KOPT-K1 (cell line): ENCODE results near the gene ZFYVE21.

Experiments
- H3K27ac ChIP-seq: fragments of 200-600 bp; sonication (generic); 2 replicates; pipeline ENCODE4 v1.5.1; 2016; ENCODE audit warnings: antibody characterized with exemption, mild to moderate bottlenecking, low read depth, low read length; ENCODE audit not compliant: poor library complexity, severe bottlenecking
- H3K36me3 ChIP-seq: fragments of 200-600 bp; sonication (generic); 2 replicates; pipeline ENCODE4 v1.5.1; 2017; ENCODE audit warnings: antibody characterized with exemption, mild to moderate bottlenecking, low read length, moderate library complexity; ENCODE audit not compliant: insufficient read depth
- H3K9me3 ChIP-seq: fragments of 200-600 bp; sonication (generic); 2 replicates; pipeline ENCODE4 v1.5.1; 2017; ENCODE audit warnings: antibody characterized with exemption, low read length, mild to moderate bottlenecking; ENCODE audit not compliant: insufficient read depth, poor library complexity, severe bottlenecking

The ZFYVE21 gene

DNA sequence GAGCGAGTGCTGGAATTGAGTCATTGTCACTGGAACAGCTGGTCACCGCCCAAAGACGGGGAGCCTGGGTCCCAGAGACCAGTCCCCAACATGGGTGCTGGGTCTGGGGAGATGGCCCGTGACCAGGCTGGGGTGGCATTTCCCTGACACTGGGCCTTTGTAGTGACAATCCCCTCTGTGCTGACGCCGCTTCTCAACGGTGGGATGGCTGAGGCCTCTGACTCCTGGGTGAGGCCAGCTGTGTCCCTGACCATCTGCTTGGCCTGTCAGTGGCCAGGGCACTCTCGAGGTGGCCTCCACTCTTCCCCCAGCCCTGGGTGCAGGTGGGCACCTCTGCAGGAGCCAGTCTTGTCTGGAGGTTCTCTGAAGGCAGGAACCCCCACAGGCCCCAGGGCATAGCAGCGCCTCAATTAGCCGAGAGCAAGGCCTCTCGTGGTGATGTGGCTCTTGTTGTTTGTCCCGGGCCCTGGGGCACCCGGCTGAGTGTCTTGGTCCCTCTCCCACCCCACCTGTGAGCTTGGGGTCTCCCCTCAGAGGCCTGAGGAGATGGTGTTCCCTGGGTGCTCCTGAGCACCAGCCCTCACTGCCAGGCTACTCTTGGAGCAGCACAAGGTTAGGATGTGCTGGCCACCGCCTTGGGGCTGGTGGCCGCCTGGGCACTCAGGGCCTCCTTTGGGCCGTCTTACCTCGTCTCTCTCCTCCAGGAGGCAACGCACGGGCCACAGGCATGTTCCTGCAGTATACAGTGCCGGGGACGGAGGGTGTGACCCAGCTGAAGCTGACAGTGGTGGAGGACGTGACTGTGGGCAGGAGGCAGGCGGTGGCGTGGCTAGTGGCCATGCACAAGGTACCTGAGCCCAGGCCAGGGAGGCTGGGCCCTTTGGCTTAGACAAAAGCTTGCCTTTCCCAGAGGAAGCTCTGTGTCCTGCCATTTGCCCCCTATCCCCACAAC, 16.6 kb downstream of the ZFYVE21 start:
- Histone ChIP-seq H3K36me3 (peaks cover 79% of the 10 kb centered on the region), H3K9me3 (no peaks in the 10 kb centered on the region), H3K27ac (no peak overlapping the region)

DNA sequence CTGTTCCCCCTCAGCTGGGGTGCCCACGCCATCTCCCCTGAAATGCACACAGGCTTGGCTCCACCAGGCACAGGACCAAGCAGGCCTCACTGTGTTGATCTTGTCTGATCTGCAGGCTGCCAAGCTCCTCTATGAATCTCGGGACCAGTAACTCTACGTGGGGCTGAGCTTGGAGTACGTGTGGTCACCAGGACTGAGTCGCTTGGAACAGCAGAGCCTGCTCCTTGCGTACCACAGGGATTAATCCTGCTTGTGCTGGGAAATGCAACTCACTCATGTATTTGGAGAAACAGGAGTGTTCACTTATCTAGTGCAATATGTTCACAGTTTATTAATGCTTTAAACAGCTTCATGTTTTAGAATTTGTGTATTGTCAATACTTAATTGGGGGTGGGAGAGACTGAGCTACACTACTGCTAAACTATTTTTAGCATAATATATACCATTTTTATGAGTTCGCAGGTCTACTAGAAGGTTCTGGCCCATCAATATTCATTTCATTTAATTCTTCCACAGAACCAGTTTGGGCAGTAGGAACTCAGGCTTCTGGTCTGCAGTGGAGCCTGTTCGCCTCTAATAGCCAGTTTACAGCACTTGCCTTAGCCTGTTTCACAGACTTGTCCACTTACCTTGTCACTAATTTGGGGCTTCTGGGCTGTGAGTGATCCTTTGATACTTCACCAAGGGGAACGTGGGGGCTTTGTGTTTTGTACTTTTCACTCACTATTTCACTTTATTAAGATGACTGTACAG, 17.4 kb downstream of the ZFYVE21 start:
- Histone ChIP-seq H3K27ac (no peak overlapping the region), H3K36me3 (peaks cover 70% of the 10 kb centered on the region), H3K9me3 (no peaks in the 10 kb centered on the region)

DNA sequence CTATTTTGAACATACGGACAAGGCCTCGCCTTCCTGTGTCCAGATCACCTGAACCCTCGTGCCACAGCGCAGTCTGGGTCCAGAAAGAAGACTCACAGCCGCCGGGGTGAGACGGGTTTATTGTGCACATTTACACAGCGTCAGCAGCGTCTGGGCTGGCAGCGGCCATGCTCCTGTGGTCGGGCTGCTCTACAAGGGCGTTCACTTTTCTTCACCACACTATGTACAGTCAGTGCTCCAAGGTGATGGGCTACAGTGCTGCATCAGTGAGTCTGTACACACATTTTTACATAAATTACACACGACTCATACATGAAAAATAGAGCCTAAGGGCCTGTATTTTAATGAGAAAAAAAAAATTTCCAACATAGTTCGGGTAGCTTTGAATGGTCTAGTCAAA, 18.0 kb downstream of the ZFYVE21 start:
- H3K36me3 ChIP-seq, result peaks cover 64% of the 10 kb centered on the region
- no peak overlapping the region for H3K27ac ChIP-seq
- no peaks in the 10 kb centered on the region for H3K9me3 ChIP-seq

DNA sequence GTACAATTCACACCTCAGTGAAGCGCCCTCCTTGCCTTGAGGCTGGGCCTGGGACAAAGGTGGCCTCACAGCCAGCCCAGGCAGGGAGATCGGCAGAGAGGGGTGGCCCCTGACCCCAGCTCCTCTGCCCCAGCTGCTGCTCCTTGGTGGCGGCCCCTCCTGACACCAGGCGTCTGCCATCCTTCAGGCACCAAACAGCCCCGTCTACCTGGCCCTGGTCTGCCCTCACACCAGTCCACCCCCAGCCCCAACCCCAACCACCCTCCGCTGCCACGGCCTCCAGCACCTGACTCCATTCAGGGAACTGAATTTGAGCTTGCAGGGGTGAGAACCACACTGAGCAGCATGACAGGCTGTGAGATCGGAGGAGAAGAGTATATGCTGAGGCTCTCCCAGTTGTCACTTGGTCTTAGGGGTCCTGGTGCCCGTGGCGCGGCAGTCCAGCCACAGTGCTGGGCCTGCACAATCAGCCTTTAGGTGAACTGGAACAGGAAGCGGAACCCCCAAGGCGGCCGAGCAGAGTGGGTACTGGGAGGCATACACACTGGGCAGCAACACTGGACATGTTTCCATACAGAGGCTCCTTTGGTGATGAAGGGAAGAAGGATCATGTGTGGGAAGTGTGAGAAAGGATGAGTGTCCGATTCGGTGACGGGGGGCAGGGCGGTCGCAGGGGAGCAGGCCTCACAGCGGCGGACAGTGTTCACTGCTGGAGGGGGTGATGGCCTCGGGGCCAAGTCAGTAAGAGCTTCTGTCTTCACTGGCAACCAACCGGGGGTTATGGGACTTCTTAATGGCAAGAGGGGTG, 18.7 kb downstream of the ZFYVE21 start:
- Histone ChIP-seq H3K36me3 (peaks cover 58% of the 10 kb centered on the region), H3K9me3 (no peaks in the 10 kb centered on the region), H3K27ac (no peak overlapping the region)

DNA sequence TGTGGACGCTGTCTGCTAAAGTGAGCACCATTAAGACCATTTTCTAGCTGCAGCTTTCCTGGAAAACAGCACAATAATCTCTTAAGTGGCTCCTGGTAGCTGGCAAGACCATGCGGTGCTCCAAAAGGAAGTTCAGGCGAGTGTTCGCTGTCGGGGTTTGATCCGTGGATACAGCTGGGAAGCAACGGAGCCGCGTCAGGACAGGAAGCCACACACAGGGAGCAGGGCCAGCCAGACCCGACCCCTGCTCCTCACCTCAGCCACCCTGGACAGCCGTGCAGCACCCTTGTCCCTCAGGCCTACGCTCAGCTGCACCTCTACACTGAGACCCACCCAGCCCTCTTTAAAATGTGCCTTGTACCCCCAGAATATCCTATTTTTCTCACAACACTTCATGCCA, 19.4 kb downstream of the ZFYVE21 start:
- no peak overlapping the region for H3K27ac ChIP-seq
- H3K9me3 ChIP-seq, result no peaks in the 10 kb centered on the region
- peaks cover 50% of the 10 kb centered on the region for H3K36me3 ChIP-seq

DNA sequence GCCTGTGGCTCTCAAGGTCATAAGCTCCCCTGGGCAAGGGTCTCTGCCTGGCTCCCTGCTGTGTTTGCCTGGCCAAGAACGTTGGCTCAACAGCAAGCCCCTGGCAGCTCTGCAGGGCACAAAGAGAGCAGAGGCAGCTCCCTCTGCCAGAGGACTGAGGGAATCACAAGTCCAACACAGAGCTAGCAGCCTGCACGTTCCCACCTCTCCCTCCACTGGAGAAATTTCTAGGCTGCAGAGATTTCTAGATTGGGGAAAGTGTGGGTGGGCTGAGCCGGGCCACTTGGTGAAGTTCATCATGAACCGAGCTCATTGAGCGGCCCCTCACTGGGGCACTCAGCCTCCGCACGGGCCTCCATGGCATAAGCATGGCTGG, 19.8 kb downstream of the ZFYVE21 start:
- H3K27ac ChIP-seq, result no peak overlapping the region

DNA sequence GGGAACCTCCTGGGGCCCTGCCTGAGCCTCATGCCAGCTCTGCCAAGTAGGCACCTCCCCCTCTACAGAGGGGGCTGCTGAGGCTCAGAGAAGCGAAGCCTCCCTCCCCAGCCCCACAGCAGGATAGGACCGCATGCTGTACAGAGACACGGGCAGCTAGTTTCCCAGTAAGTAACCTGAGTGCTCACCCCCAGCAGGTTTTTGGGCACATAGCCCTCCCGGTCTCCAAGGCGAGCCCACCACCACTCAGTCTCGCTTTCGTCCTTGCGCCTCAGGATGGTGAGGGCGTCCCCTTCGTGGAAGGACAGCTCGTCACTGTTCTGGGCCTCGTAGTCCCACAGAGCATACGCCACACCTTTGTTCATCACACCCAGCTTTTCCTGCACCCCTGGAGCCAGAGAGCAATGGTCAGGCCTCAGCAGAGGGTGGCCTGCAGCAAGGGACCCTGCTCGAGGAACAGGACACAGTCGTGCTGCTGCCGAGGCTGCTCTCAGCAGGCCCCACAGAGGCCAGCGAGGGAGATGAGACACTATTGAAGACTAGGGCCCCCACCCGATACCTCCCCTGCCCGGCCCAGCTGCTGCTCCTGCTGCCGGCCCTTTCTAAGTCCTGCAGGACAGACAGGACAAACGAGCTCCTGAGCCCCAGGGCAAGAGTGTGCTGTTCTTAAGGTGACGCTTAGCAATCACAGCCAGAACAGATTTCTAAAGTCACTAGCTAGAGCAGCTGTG, 20.4 kb downstream of the ZFYVE21 start:
- no peak overlapping the region for H3K27ac ChIP-seq
- H3K9me3 ChIP-seq, result no peaks in the 10 kb centered on the region
- H3K36me3 ChIP-seq, result peaks cover 42% of the 10 kb centered on the region

More for the DNA sequence above, 19.8 kb downstream of the ZFYVE21 start:
- H3K36me3 ChIP-seq, result peaks cover 46% of the 10 kb centered on the region
- H3K9me3 ChIP-seq, result no peaks in the 10 kb centered on the region

DNA sequence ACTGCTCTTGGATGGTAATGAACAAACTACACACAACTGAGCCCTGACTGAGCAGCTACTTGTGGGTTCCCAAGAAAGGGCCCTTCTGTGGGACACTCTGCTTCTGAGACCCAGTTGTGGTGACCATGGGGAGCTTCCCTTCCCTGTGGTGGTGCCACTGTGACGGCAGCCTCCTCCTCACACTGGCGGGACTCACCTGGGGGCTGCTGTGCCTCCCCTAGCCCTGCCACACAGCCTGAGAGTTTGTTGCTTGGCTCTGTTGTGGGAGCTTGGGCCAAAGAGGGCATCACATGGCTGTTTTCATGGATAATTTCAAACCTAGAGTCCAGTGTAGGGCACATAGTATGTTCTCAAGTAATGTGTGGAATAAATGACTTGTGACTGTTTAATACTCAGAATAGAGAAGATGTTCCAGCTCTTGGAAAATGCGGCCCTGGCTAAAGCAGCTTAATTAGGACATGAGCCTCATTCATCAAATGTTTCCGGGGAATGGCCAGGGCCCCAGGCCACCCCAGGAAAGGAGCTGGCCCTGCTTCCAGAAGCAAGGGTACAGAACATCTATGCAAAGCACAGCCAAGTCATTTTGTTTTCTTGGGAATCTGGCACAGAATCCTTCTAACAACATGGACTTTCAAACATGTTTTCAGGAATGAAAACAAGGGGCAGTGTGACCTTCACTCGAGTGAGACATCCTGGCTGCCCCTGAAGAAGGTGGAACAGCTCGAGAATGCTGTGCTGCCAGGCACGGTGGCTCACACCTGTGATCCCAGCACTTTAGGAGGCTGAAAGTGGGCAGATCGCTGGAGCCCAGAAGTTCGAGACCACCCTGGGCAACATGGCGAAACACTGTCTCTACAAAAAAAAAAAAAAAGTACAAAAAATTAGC, 21.2 kb downstream of the ZFYVE21 start:
- Histone ChIP-seq H3K9me3 (no peaks in the 10 kb centered on the region), H3K36me3 (peaks cover 35% of the 10 kb centered on the region), H3K27ac (no peak overlapping the region)

DNA sequence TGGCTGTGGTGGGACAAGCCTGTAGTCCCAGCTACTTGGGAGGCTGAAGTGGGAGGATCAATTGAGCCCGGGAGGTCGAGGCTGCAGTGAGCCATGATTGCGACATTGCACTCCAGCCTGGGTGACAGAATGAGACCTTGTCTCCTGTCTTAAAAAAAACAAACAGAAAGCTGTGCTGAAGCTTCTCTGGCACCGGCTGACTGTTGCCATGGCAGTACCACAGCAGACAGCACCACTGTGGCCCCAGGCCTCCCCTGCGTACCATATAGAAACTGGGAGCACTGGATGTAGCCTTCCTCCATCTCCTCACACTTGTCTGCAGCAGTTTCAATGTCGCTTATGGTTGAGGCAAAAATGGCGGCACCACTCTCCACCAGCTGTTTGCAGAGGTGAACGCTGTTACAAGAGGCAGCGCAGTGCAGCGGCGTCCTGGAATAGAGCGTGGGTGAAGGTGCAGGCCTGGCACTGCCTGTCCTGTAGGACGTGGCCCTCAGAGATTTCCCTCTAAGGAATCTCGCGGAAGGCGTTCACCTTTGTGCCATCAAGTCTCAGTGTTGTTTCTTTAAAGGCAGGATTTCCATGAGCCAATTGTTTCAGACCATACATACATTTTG, 21.9 kb downstream of the ZFYVE21 start:
- peaks cover 27% of the 10 kb centered on the region for H3K36me3 ChIP-seq
- H3K9me3 ChIP-seq, result no peaks in the 10 kb centered on the region
- H3K27ac ChIP-seq, result no peak overlapping the region

DNA sequence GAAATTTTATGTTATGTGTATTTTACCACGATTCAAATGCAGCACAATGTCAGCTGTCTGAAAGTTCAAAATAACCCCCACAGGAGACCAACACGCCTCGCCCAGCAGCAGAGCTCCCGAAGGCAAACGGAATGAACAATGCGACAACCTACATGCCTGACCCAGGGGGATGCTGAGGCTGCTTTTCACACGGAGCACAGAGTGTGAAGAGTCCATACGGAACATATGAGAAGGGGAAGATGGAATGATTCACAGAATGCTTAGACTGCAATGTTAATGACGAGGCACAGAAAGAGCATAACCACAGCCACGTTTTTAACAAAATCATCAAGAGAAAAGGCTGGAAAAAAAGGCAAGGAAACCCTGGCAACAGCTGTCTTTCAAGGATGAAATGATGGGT, 22.6 kb downstream of the ZFYVE21 start:
- H3K9me3 ChIP-seq, result no peaks in the 10 kb centered on the region
- H3K27ac ChIP-seq, result no peak overlapping the region
- H3K36me3 ChIP-seq, result peaks cover 21% of the 10 kb centered on the region

DNA sequence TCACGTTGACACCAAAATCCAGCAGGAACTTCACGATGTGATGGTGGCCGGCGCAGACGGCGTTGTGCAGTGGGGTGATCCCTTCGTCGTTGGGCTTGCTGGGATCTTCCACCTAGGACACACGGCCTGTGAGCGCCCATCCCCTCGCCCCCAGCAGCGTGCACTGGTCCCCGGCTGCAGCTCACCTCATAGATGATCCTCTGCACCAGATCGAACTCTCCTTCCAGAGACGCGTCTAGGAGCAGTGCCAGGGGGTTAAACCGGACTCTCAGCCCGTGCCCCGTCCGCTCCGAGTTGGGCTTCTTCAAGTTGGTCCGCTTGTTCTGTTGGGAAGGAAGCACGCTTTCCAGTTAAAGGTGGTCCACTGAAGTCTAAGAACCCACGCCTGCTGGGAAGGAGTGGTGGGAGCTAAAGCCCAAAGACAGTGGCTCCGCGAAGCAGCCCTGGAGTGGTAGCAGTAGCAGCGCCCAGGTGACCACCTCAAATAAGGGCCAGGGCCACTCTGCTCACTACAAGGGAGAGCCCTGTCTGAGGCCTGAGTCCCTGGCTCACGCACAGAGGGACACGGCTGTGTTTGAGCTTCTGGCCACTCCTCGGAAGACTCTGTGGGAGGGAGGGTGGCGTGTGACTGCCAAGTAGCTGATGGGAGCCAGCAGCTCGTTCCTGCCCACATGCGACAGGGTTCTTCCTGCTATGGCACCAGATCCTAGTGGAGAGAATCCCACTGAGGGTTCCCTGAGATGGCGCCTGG, 23.3 kb downstream of the ZFYVE21 start:
- Histone ChIP-seq H3K36me3 (peaks cover 14% of the 10 kb centered on the region), H3K9me3 (no peaks in the 10 kb centered on the region), H3K27ac (no peak overlapping the region)

DNA sequence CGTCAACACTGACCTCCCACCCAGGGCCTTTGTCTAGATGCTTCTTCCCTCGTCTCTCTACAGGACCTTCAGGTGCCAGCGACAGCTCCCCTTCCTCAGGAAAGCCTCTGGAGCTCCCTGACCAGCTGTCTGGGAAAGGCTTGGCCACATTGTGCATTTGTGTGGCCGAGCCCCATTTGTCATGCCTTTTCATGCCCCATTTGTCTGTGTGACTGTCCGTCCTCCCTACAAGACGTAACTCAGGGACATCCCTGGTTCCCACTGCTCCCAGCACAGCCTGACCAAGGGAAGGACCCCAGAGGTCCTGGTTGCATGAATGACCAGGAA, 23.8 kb downstream of the ZFYVE21 start:
- H3K36me3 ChIP-seq, result peaks cover 8% of the 10 kb centered on the region
- H3K9me3 ChIP-seq, result no peaks in the 10 kb centered on the region
- no peak overlapping the region for H3K27ac ChIP-seq
